C4-2B (cell line): ENCODE measurements around the gene AHSG.

ENCODE experiments used
- ZFX ChIP-seq: fragments of 450-650 bp; IDR thresholded peaks from 2 replicates; pipeline ENCODE4 v1.6.1; 2017
- TF ChIP-seq, protein P1 (sequence below): fragments of 450-650 bp; conservative IDR thresholded peaks from 2 replicates; pipeline ENCODE4 v1.5.1; 2017; ENCODE audit warnings: mild to moderate bottlenecking

DNA sequence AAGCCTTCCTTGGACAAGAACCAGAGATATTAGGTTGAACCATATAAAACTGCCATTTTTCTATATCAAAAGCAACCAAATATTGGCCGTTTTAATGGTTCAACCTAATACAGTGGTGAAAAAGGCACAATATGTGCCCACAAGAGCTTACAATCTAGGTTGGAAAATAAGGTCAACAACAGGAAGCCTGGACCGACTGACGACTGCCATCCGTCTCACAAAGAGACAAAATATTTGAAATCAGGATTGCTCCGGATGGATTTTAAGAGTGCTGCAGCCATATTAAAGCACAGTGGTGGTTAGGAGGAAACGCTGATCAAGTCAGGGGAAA lies 1.4 kb downstream of the AHSG start:
- TF ChIP-seq, protein P1, sequence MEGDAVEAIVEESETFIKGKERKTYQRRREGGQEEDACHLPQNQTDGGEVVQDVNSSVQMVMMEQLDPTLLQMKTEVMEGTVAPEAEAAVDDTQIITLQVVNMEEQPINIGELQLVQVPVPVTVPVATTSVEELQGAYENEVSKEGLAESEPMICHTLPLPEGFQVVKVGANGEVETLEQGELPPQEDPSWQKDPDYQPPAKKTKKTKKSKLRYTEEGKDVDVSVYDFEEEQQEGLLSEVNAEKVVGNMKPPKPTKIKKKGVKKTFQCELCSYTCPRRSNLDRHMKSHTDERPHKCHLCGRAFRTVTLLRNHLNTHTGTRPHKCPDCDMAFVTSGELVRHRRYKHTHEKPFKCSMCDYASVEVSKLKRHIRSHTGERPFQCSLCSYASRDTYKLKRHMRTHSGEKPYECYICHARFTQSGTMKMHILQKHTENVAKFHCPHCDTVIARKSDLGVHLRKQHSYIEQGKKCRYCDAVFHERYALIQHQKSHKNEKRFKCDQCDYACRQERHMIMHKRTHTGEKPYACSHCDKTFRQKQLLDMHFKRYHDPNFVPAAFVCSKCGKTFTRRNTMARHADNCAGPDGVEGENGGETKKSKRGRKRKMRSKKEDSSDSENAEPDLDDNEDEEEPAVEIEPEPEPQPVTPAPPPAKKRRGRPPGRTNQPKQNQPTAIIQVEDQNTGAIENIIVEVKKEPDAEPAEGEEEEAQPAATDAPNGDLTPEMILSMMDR, result no peak
- TF ChIP-seq ZFX, result no peak
